NAMALWA (cell line): ENCODE results near the gene C10orf88.

Experiments used
- DNase-seq: peaks from one replicate; pipeline ENCODE4 v3.0.0-alpha.2; 2015; ENCODE audit warnings: low spot score

The C10orf88 gene

DNA sequence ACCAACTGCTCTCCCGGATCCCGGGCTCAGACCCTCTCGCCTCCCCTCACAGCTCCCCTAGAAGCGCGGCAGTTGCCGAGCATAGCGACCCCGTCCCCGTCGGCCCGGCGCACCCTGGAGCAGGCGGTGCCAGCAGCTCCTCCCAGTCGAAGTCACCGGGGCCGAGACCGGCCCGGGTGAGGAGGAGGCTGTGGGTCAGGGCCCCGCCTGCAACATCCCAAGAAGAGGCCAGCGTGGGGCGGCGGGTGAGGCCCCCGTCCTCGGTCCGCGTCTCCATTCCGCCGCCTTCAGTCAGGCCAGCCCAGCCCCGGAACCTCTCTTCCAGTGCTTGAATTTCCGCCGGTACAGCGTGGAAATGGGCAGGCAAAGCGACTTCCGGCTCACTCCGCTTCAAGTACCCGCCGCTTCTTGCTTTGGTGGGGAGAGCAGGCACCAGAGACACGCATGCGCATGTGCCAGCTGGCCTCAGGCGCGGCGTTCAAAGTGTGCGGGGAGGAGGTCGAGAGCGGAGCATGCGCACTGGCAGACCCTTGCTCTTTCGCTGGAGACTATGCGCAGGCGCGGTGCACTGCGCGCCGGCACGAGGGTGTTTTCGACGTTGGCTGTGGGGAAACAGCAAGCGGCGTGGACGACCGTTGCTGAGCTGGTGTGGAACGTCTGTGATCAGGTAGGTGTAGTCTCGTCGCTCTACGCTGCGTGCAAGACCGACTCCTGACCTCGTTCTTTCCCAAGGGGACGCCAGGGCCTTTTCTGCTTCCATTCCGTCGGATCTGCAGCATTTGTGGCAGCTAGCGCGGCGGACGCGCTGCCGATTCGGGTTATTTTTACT lies at the start of gene C10orf88:
Gene C10orf88, minus strand, starts transcription at position 326 of the 829 bp plus-strand sequence. Its CDS starts 49 bp downstream, at position 277.
- peak; percentile 99 for DNase-seq

GRCh38 chr10:123001370-123001769 lies 47.3 kb upstream of the C10orf88 start:
- no peak for DNase-seq

GRCh38 chr10:123000155-123000554 lies 46.1 kb upstream of the C10orf88 start:
- DNase-seq = no peak

GRCh38 chr10:122999347-122999746 lies 45.3 kb upstream of the C10orf88 start:
- no peak for DNase-seq

GRCh38 chr10:122998934-122999333 lies 44.9 kb upstream of the C10orf88 start:
- no peak for DNase-seq

GRCh38 chr10:122998360-122998917 lies 44.4 kb upstream of the C10orf88 start:
- DNase-seq = no peak

- DNase-seq = no peak
Observed at GRCh38 chr10:122997864-122998263, 43.8 kb upstream of the C10orf88 start.

- no peak for DNase-seq
Observed at GRCh38 chr10:122995936-122996335, 41.9 kb upstream of the C10orf88 start.

DNA sequence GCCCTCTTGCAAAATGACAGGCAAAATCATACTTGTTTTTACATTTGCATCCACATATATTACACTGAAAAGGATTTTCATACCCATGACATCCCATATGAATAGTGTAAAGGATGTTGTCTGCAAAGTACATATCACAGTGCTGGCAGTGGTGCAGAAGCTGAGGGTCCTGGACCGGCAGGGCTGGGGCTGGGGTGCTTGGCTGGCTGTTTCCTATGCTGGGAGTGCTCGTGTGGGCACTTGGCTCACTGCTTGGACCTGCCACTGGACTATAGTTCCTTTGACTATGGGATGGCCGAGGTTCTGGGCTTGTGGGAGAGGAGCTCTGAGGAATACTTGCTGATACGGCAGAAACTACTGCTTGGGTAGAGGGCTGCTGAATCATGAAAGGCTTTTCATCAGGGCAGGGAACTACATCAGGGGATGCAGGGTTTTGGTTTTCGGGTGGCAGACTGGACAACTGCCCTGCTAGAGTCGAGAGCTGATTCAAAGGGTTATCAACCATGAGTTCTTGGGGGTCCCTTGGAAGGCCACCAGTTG lies 39.8 kb upstream of the C10orf88 start:
- no peak for DNase-seq

GRCh38 chr10:122992031-122992585 lies 38.1 kb upstream of the C10orf88 start:
- no peak for DNase-seq

GRCh38 chr10:122990278-122990677 lies 36.3 kb upstream of the C10orf88 start:
- DNase-seq = no peak

- no peak for DNase-seq
Observed at GRCh38 chr10:122988501-122988900, 34.5 kb upstream of the C10orf88 start.

- DNase-seq = no peak
Observed at GRCh38 chr10:122986335-122986734, 32.3 kb upstream of the C10orf88 start.

- DNase-seq = no peak
Observed at GRCh38 chr10:122984708-122985107, 30.7 kb upstream of the C10orf88 start.

DNA sequence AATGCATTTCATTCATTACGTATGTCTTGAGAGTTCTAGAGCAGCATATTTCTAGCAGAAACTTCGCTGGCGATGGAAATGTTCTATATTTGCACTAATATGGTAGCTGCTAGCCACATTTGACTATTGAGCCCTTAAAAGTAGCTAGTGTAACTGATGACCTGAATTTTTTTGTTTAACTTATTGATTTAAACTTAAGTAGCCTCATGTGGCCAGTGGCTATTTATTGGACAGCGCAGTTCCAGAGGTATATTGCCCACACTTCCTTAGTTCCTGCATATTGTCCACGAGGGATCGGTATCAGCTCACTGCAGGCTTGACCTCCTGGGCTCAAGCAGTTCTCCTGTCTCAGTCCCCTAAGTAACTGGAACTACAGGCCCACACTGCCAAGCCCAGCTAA lies 29.9 kb upstream of the C10orf88 start:
- no peak for DNase-seq

GRCh38 chr10:122981066-122981464 lies 27.0 kb upstream of the C10orf88 start:
- DNase-seq = peak; percentile 68

DNA sequence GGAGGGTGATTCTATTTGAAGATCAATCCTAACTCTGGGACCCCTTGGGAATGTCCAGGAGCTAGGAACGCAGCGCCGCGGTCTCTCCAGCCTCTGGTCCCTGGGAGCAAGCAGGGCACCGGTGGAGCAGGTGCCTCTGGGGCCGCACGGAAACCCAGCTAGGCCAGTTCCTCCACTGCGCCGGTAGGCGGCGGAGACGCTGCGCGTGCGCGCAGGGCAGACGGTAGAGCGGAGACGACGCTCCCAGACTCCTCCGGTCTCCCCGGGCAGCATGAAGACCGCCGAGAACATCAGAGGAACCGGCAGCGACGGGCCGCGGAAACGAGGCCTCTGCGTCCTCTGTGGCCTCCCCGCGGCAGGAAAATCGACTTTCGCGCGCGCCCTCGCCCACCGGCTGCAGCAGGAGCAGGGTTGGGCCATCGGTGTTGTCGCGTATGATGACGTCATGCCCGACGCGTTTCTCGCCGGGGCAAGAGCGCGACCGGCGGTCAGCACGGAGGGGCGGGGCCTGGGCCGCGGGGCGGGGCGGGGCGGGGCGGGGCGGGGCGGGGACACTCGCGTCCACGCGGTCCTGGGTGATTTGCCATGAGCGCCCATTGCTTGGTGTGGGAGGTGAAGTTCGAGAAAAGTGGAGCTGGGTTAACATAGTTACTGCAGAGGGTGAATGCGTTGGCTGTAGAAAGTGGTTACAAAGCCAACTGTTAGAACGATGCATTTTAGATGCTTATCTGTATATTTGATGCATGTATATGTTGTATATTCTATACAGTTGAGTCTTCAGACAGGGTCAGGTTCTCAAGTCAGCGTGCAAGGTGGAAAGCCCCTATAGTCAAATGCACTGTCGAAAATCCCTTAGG lies 26.4 kb upstream of the C10orf88 start, which contains the start of gene PSTK:
Gene PSTK, plus strand, starts transcription at position 193 of the 857 bp plus-strand sequence. Its CDS starts 79 bp downstream, at position 272.
- DNase-seq = peak; percentile 92

- no peak for DNase-seq
Observed at GRCh38 chr10:122974543-122975064, 20.6 kb upstream of the C10orf88 start.

DNA sequence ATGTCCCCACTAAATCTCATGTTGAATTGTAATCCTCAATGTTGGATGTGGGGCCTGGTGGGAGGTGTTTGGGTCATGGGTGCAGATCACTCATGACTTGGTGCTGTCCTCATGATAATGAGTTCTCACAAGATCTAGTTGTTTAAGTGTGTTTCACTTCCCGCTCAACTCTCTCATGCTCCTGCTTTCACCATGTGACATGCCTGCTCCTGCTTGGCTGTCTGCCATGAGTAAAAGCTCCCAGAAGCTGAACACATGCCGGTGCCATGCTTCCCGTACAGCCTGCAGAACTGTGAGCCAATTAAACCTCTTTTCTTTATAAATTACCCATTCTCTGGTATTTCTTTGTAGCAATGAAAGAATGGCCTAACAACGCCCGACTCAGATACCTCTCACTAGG lies 20.0 kb upstream of the C10orf88 start:
- no peak for DNase-seq

DNA sequence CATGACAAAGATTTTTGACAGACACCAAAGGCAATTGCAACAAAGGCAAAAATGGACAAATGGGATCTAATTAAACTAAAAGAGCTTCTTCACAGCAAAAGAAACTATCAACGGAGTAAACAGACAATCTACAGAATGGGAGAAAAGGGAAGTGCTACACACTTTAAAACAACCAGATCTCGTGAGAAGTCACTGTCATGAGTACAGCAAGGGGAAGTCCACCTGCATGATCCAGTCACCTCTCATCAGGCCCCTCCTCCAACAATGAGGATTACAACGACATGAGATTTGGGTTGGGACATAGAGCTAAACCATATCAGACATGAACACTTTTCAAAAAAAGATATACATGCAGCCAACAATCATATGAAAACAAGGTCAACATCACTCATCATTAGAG lies 14.7 kb upstream of the C10orf88 start:
- DNase-seq = no peak

- no peak for DNase-seq
Observed at GRCh38 chr10:122966879-122967278, 12.9 kb upstream of the C10orf88 start.

DNA sequence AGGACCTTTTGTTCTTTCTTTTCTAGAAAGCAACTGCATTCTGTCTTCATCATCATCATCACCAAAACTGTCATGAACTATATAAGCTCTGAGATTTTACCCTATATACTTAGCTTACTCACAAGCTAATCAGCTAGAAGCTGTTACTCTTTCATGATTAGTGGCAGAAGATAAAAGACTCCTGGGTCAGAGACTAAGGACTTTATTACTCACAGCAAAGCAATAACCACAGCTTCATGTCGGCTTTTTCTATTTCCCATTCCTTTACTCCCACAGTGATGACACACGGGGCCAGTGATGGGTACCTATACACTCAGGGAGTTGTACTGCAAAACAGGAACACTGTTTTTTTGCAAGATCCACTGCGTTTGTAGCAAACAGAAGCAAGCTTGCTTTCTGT lies 8.4 kb upstream of the C10orf88 start:
- no peak for DNase-seq
